Progenitor cell of endocrine pancreas (in vitro differentiated cells): ENCODE measurements around the gene RXRB. TPM values are rescaled to one million over a fixed set of nuclear protein-coding genes. Genes with fewer than 3 reads are reported as not detected.

Experiments used
- DNase-seq: peaks from one replicate; pipeline ENCODE4 v3.0.0; 2021; ENCODE audit warnings: low spot score; ENCODE audit not compliant: unreplicated experiment
- H3K27ac Mint-ChIP-seq: 2 replicates; pipeline ENCODE4 v1.8.0; 2021; ENCODE audit warnings: mild to moderate bottlenecking, moderate library complexity, mixed read lengths
- H3K27me3 Mint-ChIP-seq: 2 replicates; pipeline ENCODE4 v1.8.0; 2021; ENCODE audit warnings: mixed read lengths
- H3K36me3 Mint-ChIP-seq: 2 replicates; pipeline ENCODE4 v1.8.0; 2022; ENCODE audit warnings: mixed read lengths; ENCODE audit not compliant: insufficient read depth
- H3K4me1 Mint-ChIP-seq: 2 replicates; pipeline ENCODE4 v1.8.0; 2021; ENCODE audit warnings: low read depth, mixed read lengths
- H3K4me3 Mint-ChIP-seq: 2 replicates; pipeline ENCODE4 v1.8.0; 2021; ENCODE audit warnings: low read depth, mild to moderate bottlenecking, moderate library complexity, mixed read lengths
- H3K9me3 Mint-ChIP-seq: 2 replicates; pipeline ENCODE4 v1.8.0; 2021; ENCODE audit warnings: low read depth, mixed read lengths
- CTCF ChIP-seq: fragments of 200-600 bp; sonication (generic); IDR thresholded peaks from one replicate; pipeline ENCODE4 v1.5.0; 2021; ENCODE audit warnings: antibody characterized with exemption, mild to moderate bottlenecking; ENCODE audit not compliant: unreplicated experiment
- total RNA-seq: library from RNA; stranded (reverse); gene quantifications from 2 replicates; pipeline ENCODE4 v1.2.1, GENCODE V29; 2021

Gene RXRB
- total RNA-seq, 1 donor from 2014 or later: 47.1 TPM

- H3K27me3 Mint-ChIP-seq: peaks cover 34% of the 10 kb centered on the region
- H3K9me3 Mint-ChIP-seq: no peaks in the 10 kb centered on the region
- H3K4me1 Mint-ChIP-seq: peaks cover 1% of the 10 kb centered on the region
- H3K27ac Mint-ChIP-seq: no peak overlapping the region
- no peak for TF ChIP-seq CTCF
- no peak overlapping the region for H3K4me3 Mint-ChIP-seq
- H3K36me3 Mint-ChIP-seq: no peaks in the 10 kb centered on the region
- no peak for DNase-seq
Observed at GRCh38 chr6:33165581-33166258, 34.7 kb downstream of the RXRB start.

GRCh38 chr6:33164665-33165373, 35.6 kb downstream of the RXRB start:
- TF ChIP-seq CTCF: no peak
- Mint-ChIP-seq H3K4me1 (peaks cover 1% of the 10 kb centered on the region), H3K9me3 (no peaks in the 10 kb centered on the region), H3K27me3 (peaks cover 37% of the 10 kb centered on the region), H3K36me3 (no peaks in the 10 kb centered on the region), H3K4me3 (no peak overlapping the region), H3K27ac (no peak overlapping the region)
- DNase-seq: no peak

GRCh38 chr6:33164176-33164575, 36.3 kb downstream of the RXRB start:
- Mint-ChIP-seq H3K9me3 (no peaks in the 10 kb centered on the region), H3K27me3 (peaks cover 38% of the 10 kb centered on the region), H3K27ac (peak overlapping the region; percentile 27), H3K36me3 (no peaks in the 10 kb centered on the region), H3K4me1 (peaks cover 1% of the 10 kb centered on the region), H3K4me3 (no peak overlapping the region)
- no peak for DNase-seq
- no peak for TF ChIP-seq CTCF

- Mint-ChIP-seq H3K4me1 (peaks cover 1% of the 10 kb centered on the region), H3K27me3 (peaks cover 37% of the 10 kb centered on the region), H3K4me3 (no peak overlapping the region), H3K36me3 (no peaks in the 10 kb centered on the region), H3K27ac (no peak overlapping the region), H3K9me3 (no peaks in the 10 kb centered on the region)
- no peak for TF ChIP-seq CTCF
- DNase-seq: no peak
Observed at GRCh38 chr6:33163540-33163939, 36.9 kb downstream of the RXRB start.

- Mint-ChIP-seq H3K4me3 (peak overlapping the region; percentile 78), H3K9me3 (no peaks in the 10 kb centered on the region), H3K27me3 (peaks cover 37% of the 10 kb centered on the region), H3K27ac (peak overlapping the region; percentile 77), H3K4me1 (peaks cover 2% of the 10 kb centered on the region), H3K36me3 (no peaks in the 10 kb centered on the region)
- DNase-seq: peak; percentile 77
- TF ChIP-seq CTCF: peak; percentile 95
Observed at GRCh38 chr6:33161354-33162331, 38.8 kb downstream of the RXRB start.
